ENCODE results near the gene SHROOM4.

- TF ChIP-seq POLR2AphosphoS5 (IDR thresholded peaks at IDR 0.05; ENCODE audit: low read depth) = no peak
- no peak for TF ChIP-seq EZH2 (IDR thresholded peaks at IDR 0.05; ENCODE audit: low read depth, unreplicated experiment)
- TF ChIP-seq CTCF (conservative IDR thresholded peaks at IDR 0.05; ENCODE audit: low read depth in 2 of 2) = no peak
- TF ChIP-seq EZH2phosphoT487 (IDR thresholded peaks at IDR 0.05; ENCODE audit: unreplicated experiment) = no peak
- TF ChIP-seq CREB1 (CRISPR knock-in tag; IDR thresholded peaks at IDR 0.05; ENCODE audit: low read depth) = no peak
These were observed 246.4 kb downstream of the SHROOM4 start for GRCh38 chrX:50567636-50568035.
